22Rv1 (cell line): Measurements from ENCODE around the gene BEST2.
A peak's percentile ranks its signal among the peaks of the same experiment; 100 is the strongest.

Source experiments
- H3K27ac ChIP-seq: fragments of 450-650 bp; 2 replicates; pipeline ENCODE4 v1.5.1; 2017
- ZFX ChIP-seq: fragments of 450-650 bp; IDR thresholded peaks from 2 replicates; pipeline ENCODE4 v1.6.1; 2017; ENCODE audit warnings: antibody characterized with exemption, borderline replicate concordance
- TF ChIP-seq, protein P1 (sequence below): fragments of 450-650 bp; IDR thresholded peaks from 2 replicates; pipeline ENCODE4 v1.5.1; 2017; ENCODE audit warnings: mild to moderate bottlenecking

Gene BEST2

DNA sequence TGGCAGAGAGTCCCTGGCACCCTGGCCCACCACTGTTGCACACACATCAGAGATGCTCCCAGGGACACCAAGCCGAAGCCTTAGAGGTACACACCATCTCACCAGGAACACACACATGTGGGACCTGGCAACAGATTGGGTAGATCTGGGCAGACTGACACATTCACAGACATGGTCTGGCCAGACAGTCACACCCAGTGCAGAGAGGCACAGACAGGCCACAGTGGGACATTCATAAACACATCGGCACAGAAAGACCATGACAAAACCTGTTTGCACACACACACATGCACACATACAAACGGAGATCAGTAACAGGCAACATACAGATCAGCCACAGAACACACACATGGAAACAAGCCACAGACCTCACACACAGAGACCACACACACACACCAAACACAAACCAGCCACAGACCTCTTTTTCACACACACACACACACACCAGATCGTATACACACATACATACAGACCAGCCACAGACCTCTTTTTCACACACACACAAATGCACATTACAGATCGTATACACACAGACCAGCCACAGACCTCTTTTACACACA, 33.4 kb downstream of the BEST2 start:
- H3K27ac ChIP-seq = peak overlapping the region; percentile 98
- TF ChIP-seq ZFX = no peak
- TF ChIP-seq, protein P1, sequence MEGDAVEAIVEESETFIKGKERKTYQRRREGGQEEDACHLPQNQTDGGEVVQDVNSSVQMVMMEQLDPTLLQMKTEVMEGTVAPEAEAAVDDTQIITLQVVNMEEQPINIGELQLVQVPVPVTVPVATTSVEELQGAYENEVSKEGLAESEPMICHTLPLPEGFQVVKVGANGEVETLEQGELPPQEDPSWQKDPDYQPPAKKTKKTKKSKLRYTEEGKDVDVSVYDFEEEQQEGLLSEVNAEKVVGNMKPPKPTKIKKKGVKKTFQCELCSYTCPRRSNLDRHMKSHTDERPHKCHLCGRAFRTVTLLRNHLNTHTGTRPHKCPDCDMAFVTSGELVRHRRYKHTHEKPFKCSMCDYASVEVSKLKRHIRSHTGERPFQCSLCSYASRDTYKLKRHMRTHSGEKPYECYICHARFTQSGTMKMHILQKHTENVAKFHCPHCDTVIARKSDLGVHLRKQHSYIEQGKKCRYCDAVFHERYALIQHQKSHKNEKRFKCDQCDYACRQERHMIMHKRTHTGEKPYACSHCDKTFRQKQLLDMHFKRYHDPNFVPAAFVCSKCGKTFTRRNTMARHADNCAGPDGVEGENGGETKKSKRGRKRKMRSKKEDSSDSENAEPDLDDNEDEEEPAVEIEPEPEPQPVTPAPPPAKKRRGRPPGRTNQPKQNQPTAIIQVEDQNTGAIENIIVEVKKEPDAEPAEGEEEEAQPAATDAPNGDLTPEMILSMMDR = no peak

DNA sequence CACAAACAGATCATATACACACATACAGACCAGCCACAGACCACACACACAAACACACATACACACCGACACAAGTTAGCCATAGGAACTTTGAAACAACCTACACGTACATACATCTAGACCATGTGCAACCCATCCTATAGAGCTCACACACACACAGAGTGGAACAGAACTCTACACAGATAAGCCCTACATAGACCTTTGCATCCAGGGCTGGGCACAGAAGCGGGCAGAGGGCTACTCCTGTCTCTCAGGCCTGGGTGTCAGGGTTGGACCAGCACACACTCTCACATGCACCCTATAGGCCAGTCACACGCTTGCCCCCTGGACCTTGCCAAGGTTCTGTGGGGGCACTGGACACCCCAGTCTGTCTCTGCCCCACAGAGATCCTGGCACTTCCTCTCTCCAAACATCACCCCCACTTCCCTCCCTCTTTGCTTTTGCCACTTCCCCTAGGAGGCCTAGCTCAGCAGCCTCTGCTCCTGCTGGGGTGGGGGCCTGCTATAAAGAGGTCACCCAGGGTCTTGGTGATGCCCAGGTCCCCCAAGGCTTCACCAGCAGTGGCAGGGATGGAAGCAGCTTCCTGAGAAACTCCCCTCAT, 33.9 kb downstream of the BEST2 start:
- no peak for TF ChIP-seq ZFX
- TF ChIP-seq, protein P1 = no peak
- peak overlapping the region; percentile 98 for H3K27ac ChIP-seq

DNA sequence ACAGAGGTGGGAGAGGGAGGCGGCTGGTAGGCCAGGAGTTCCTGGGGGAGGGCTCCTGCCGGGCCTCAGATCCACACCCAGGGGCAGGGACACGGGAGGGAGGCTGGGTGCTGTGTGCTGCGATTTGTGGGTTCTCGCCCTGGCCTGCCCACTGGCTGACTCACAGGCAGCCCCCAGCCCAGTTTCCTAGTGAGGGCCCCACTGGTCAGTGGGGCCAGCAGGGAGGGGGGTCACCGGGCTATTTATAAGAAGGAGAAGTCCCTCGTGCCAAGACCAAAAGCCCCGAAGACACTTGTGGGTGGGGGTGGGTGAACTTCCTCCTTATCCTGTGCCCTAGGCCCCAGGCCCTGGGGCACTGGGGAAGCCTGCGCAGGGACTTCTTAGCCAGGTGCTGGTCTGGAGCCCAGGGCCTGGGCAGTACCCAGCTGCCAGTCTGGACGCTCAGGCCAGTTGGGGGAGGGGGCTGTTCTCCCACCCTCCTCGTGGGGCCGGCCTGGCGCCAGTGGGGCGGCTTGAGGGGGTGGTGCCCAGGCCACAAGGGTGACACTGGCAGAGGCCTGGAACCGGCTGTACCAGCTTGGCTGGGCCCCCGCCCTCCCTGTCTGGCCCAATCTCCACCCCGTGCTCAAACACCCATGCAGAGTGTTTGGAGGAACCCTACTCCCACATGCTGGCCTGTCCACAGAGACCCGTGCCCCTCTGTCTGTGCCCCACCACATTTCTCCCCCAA, 34.7 kb downstream of the BEST2 start:
- peak overlapping the region; percentile 98 for H3K27ac ChIP-seq
- TF ChIP-seq, protein P1 = no peak
- no peak for TF ChIP-seq ZFX

DNA sequence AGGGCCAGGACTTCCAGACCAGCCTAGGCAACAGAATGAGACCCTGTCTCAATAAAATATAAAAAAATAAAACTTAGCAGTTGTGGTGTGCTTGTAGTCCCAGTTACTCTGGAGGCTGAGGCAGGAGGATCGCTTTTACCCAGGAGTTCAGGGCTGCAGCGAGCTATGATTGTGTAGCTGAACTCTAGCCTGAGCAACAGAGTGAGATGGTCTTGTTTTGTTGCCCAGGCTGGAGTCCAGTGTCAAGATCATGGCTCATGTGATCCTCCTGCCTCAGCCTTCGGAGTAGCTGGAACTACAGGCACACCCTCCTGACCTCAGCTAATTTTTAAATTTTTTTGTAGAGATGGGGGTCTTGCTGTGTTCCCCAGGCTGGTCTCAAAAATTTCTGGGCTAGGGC, 35.4 kb downstream of the BEST2 start:
- peak overlapping the region; percentile 98 for H3K27ac ChIP-seq
- no peak for TF ChIP-seq ZFX
- TF ChIP-seq, protein P1 = no peak

DNA sequence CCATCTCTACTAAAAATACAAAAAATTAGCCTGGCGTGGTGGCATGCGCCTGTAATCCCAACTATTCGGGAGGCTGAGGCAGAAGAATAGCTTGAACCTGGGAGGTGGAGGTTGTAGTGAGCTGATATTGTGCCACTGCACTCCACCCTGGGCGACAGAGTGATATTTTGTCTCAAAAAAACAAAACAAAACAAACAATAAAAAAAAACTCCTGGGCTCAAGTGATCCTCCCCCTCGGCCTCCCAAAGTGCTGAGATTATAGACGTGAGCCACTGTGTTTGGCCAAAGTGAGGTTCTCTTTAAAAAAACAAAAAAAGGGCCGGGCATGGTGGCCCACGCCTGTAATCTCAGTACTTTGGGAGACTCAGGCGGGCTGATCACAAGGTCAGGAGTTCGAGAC, 35.9 kb downstream of the BEST2 start:
- H3K27ac ChIP-seq = peak overlapping the region; percentile 98
- no peak for TF ChIP-seq ZFX
- TF ChIP-seq, protein P1 = no peak

DNA sequence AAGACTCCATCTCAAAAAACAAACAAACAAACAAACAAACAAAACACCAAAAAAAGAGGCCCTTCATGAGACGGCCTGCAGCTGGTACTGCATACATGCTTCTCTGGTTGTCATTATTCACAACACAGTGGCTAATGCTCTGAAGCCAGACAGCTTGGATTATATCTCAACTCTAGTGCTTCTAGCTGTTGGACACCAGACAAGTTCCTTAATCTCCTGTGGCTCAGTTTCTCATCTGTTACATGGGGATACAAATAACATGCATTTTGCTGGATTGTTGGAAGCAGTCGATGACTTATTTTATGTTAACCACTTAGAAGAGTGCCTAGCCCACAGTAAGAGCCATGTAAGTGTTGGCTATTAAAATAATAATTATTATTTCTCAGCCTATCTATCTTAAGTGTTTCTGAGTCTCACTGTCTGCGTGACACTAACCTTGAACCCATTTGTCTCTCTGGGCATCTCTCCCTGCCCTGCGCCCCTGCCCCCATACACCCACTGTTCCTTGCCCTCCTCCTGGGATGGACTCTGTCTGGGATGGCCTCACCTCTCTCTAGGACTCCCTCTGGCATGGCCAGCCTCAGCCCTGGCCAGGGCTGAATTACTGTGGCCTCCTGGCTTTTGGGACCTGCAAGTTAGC, 36.6 kb downstream of the BEST2 start:
- peak overlapping the region; percentile 98 for H3K27ac ChIP-seq
- TF ChIP-seq ZFX = no peak
- TF ChIP-seq, protein P1 = no peak
